ENCODE measurements around the gene KDELR1.

GRCh38 chr19:48415806-48416221 lies 24.5 kb upstream of the KDELR1 start:
- no peak for TF ChIP-seq CTCF (IDR thresholded peaks at IDR 0.05; ENCODE audit: low read length)
- TF ChIP-seq EZH2 (IDR thresholded peaks at IDR 0.05; ENCODE audit: borderline replicate concordance, low read length): no peak
